Islet precursor cell (in vitro differentiated cells): ENCODE measurements around the gene AP2B1.
"Not testable (repeated sequence)": the region's sequence is repeated elsewhere in the genome, so short reads cannot be mapped to it uniquely, and the experiment has no call there.

Experiments
- DNase-seq: peaks from one replicate; pipeline ENCODE4 v3.0.0-alpha.2; 2018

Gene AP2B1

DNA sequence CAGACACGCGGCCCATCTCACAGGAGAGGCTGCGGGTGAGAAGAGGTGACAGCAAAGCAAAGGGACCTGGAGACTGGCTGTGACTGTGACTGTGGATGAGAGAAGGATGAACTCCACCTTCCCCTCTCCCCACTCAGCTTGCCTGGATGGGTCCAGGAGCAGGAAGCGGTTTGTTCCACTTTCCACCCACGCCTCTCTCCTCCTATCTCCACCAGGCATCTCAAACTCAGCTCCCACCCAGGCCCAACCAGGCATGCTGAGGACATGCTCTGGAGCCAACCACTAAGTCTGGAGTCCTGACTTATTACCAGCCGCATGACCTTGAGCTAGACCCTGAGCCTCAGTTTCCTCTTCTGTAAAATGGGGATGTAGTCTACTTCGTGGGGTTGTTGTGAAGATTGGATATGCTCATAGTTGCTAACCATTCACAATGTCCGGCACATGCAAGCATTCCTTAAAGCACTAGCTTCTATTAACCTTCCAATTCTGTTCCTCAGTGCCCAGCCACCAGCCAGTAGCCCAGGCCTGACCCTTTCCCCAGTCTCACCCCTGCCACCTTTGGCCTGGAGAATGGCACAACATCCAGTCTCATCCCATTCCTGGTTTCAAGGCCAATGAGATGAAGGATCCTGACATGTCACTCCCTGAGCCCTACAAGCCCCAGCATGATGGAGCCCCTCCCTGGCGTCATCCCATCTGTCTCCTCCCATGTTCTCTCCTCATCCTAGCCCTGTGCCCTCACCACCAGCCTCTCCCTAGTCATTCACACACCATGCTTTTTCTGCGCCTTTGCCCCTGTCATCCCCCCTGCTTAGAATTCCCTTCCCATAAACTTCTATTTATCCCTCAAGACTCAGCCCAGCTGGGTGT is 163.6 kb downstream of the AP2B1 start:
- no peak for DNase-seq

DNA sequence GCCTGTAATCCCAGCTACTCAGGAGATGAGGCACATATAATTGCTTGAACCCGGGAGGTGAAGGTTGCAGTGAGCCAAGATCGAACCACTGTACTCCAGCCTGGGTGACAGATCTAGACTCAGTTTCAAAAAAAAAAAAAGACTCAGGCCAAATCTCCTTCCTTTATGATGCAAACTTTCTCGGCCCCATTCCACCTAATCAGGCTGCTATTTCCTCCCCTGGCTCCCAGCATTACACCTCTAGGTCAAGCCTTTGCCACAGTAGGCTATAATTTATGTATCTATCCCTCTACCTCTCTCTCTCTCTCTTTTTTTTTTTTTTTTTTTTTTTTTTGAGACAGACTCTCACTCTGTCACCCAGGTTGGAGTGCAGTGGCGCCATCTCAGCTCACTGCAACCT is 164.4 kb downstream of the AP2B1 start:
- not testable (repeated sequence) for DNase-seq

- DNase-seq = no peak
These were observed 165.3 kb downstream of the AP2B1 start for GRCh38 chr17:35752471-35752870.

DNA sequence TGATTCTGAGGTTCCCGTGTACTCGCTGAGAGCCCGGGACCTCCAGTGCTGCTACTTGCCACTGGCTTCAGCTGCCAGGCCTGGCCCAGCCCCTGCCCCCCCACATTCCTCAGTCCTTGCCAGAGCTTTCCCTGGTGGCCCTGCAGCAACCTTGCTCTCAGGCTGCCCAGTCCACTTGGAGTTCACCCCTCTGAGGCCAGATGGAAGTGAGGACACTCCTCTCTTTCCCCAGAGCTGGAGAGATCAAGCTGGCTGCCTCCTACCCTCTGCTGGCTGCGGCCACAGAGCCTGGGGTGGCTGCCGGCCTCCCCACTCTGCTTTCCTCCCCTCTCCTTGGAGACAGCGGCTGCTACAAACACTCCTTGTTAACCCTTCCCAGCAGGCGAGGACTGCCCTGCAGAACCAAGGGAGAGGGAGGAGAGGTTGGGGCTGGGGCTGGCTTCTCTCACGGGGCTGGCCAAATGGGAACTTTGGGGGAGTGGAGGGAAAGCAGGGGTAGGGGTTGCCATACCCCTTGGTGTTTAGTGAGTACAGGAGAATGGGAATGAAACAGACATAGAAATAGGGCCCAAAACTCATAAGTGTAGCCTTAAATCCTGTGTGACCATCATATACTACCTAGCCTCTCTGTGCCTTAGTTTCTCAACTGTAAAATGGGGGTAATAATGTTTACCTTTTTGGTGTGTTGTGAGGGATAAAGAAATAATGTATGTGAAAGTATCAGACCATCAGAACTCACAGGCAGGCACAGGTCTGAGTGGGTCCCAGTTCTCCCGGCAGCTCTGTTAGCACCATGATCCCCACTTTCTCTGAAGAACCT is 166.0 kb downstream of the AP2B1 start, which contains the start of gene GAS2L2:
Gene GAS2L2 (minus strand): TSS at position 295 of the 820 bp plus-strand sequence. CDS start 389 bp downstream, outside the sequence.
- no peak for DNase-seq

DNA sequence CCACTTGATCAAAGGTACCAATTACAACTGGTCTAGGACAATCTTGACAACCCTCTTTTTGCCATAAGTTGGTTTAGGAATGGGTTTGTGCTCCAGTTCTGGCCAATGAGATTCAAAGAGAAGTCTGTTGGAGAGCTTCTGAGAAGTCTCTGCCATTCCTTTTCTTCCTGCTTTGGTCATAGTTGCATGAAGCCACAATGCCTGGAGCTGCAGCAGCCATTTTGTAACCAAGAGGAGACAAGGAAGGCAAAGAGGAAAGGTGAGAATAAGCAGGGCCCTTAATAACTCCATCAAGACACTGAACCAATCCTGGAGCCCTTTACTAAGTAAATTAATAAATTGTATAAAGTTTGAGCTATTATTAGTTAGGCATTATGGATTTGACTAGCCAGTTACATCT is 170.1 kb downstream of the AP2B1 start:
- DNase-seq = no peak

DNA sequence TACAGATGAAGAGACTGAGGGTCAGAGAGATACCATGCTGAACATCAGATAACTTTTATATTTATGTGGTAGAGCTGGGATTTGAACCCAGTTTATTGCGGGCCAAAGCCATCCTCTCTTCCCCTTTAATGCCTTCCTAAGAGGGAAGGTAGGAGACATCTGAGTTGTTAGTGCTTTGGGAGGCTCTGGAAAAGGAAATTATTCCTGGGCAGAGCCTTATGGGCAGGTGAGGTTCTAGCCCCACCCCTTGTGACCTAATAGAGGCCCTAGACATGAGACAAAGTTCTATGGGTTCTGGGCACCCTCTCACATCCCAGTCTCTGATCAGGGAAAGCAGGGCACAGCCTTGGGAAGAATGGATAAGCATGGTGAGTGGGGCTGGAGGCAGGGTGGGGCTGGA is 173.5 kb downstream of the AP2B1 start, which contains the start of gene C17orf50:
Gene C17orf50 (plus strand): TSS at position 301 of the 400 bp plus-strand sequence. CDS start 55 bp downstream, at position 356.
- no peak for DNase-seq

- DNase-seq = no peak
These were observed 174.5 kb downstream of the AP2B1 start for GRCh38 chr17:35761601-35762000.

DNA sequence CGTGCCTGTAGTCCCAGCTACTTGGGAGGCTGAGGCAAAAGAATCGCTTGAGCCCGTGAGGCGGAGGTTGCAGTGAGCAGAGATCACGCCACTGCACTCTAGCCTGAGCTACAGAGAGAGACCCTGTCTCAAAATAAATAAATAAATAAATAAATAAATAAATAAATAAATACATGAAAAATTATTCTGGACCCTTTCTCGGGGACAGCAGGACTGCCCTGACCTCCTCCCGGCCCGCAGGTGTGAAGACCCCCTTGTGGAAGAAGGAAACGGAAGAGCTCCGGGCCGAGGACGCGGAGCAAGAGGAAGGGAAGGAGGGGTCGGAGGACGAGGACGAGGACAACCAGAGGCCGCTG is 176.6 kb downstream of the AP2B1 start:
- no peak for DNase-seq

GRCh38 chr17:35764123-35764991 is 177.2 kb downstream of the AP2B1 start:
- peak; percentile 99 for DNase-seq

DNA sequence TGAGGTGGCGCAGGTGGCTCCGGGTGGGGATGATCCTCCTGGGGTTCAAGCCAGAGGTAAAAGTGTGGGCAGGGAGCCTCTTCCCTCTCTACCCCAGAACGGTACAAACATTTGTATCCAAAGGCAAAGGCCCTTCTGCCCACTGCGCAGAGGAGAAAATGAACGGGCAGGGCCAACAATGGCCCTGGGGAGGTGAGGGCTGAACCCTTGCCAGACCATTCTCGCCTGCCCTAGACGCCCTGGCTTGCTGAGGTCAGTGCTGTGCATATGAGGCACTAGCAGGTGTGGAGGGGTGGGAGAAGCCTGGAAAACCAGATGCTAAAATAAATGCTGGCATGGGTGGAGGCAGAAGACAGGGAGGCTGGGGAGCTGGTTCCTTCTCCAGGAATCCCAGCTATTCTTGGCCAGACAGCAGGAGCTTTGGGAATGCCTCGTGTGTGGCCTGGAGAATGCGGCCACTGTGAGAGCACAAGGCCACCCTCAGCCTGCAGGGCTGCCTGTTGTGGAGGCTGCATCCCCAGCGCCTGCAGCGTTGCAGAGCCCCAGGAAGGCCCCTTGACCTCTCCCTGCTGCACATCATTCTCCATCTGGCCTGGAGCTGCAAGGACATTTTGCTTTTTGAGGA is 178.1 kb downstream of the AP2B1 start:
- peak; percentile 94 for DNase-seq

DNA sequence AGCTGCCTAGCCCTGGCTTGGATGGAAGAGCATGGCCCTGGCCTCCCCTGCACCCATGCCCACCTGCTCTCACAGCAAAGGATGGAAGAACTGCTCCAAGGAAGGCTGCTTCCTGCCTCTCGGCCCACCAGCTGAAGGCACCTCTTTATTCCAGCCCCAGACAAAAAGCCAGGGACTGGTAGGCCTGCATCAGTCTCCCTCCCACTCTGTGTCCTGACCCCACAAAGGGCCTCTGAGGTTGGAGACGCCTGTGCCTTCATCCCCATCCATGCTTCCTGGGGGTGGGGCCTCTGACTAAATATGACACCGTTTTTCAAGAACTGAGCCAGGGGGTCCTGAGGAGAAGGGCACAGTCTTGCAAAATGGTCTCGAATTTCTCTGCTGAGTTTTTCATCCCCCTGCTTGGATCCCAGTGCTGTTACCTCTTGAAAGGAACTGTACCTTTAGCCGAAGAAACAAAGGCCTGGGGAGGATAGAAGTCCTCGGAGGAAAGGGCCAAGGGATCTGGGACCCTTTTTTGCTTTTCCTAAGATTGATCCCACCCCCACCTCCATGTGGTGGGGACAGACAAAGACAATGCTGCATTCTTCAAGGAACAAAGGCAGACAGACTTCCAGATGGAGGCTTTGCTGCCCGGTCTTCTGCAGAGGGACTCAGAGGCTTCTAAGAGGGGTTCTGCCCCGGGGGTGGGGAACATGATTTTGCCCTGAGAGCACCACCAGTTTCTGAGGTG is 178.8 kb downstream of the AP2B1 start:
- no peak for DNase-seq

DNA sequence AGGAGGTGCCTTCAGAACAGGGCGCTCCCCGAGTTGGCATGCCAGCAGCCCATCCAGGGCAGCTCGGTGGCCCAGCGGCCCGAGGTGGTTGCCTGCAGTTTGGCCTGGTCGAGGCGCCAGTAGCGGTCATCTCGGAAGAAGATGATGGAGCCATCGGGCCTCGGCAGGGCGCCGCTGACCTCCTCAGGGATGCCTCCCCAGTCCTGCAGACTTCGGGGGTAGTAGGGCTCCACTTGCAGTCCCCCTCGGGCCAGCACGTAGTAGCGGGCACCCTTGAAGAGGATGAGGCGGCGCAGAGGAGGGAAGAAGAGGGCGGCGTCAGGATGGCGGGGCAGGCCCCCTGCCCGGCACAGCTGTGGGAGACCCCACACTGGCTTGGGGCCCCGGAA is 179.4 kb downstream of the AP2B1 start:
- peak; percentile 55 for DNase-seq

DNA sequence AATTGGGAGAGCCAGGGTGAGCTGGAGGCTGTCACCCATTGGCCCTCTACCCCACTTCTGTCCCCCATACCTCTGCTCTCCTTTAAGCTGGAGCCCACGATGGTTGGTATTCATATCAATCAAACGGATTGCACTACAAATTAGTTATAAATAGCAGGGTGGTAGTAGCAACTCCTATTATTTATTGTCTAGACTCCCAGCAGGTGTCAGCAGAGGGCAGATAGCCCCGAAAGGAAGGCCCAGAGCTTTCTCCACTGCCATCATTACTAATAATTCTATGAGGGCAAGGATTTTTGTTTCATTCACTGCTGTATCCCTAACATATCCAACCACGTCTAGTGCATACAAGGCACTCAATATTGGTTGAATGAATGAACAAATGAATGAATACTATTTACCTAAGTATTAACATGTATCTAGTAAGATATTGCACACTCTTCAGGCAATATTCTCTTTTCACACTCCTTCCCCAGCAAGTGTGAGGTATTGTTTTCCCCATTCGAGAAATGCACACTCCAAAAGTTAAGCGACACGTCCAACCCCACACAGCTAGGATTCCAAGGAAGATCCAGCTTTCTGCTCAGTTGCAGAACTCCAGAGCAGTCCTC is 179.9 kb downstream of the AP2B1 start:
- DNase-seq = peak; percentile 56

DNA sequence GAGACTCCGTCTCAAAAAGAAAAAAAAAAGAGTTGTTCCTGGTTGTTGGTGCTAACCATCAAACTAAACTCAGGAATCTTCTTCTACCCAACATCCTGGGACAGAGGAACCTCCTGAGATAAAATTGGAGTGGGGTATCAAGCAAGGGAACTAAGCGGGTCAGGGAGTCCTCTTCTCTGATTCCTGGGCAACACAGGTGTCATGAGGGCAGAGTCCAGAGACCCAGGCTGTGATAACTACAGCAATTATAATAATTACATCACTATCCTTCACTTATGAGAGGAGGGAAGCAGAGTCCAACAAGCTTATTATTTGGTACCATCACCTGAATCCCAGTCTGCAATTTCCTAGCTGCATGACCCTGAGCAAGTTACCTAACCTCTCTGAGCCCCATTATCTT is 181.7 kb downstream of the AP2B1 start:
- no peak for DNase-seq

GRCh38 chr17:35769895-35770486 is 182.9 kb downstream of the AP2B1 start:
- no peak for DNase-seq

DNA sequence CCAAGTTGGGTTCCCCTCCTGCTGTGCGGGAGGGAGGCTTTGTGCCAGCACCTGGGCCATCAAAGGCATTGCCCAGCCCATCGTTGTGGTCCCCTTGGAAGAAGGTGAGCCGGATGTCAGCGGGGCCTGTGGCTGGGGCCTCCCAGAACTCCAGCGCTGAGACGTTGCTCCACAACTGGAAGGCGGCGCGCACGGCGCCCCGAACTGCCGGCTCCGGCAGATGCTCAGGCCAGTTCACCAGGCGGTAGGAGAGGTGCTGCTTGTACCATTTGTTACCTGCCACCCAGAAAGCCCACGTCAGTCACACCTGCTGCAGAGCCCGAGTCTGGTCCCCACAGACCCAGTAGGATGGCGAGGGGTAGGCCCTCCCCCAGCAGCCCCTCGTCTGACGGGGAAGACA is 186.0 kb downstream of the AP2B1 start:
- DNase-seq = no peak

- DNase-seq = peak; percentile 62
These were observed 186.7 kb downstream of the AP2B1 start for GRCh38 chr17:35773679-35774425.

- DNase-seq = no peak
These were observed 187.4 kb downstream of the AP2B1 start for GRCh38 chr17:35774499-35774898.

DNA sequence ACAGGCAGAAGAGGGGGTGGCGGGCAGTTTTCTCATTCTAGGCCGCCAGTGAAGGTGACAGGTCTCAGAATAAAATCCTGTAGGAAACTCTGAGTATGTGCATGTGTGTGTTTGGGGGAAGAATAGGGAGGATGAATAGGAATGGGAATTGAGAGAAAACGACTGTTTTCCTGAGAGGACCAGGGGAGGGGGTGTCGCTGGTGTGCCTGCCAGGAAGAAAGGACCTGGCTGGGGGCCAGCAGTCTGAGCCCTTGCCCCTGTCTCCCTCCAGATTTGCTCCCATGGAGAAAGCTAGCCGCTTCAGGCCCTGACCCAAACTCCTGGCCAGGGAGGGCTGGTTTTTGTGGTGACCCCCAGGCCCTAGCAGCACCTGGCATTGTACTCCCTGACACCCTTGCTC is 187.9 kb downstream of the AP2B1 start:
- no peak for DNase-seq

GRCh38 chr17:35775583-35775982 is 188.5 kb downstream of the AP2B1 start:
- no peak for DNase-seq
